CD4-positive, alpha-beta T cell treated with Interleukin-2 at 100 ng/mL for 4 hours (primary cell): ENCODE results near the gene CLPTM1L.
"Not testable (repeated sequence)": the region's sequence is repeated elsewhere in the genome, so short reads cannot be mapped to it uniquely, and the experiment has no call there.

Source experiments
- DNase-seq: peaks from one replicate; pipeline ENCODE4 v3.0.0-alpha.2; 2020; ENCODE audit warnings: low spot score

CLPTM1L gene

GRCh38 chr5:1275397-1276391, 69.2 kb downstream of the CLPTM1L start:
- DNase-seq, result not testable (repeated sequence)

GRCh38 chr5:1274471-1274870, 70.4 kb downstream of the CLPTM1L start:
- DNase-seq, result no peak

- DNase-seq, result no peak
Observed at GRCh38 chr5:1273745-1274144, 71.2 kb downstream of the CLPTM1L start.

- no peak for DNase-seq
Observed at GRCh38 chr5:1272201-1272600, 72.7 kb downstream of the CLPTM1L start.

GRCh38 chr5:1270933-1271914, 73.7 kb downstream of the CLPTM1L start:
- no peak for DNase-seq

GRCh38 chr5:1270426-1270825, 74.5 kb downstream of the CLPTM1L start:
- no peak for DNase-seq

GRCh38 chr5:1268666-1269065, 76.2 kb downstream of the CLPTM1L start:
- peak; percentile 34 for DNase-seq

- DNase-seq, result no peak
Observed at GRCh38 chr5:1268056-1268455, 76.8 kb downstream of the CLPTM1L start.
